Panc1 (cell line): ENCODE results near the gene SLC30A3. TPM values are rescaled to one million over a fixed set of nuclear protein-coding genes. Genes with fewer than 3 reads are reported as not detected.
A peak's percentile ranks its signal among the peaks of the same experiment; 100 is the strongest.

Source experiments
- ATAC-seq: fragments of 200-7000 bp; cut with Tn5 transposase; 2 replicates; pipeline ENCODE4 v1.9.1; 2020; ENCODE audit warnings: mild to moderate bottlenecking, moderate library complexity
- BruUV-seq: library from RNA; stranded (reverse); fragments of 400-500 nt; replicated peaks from 2 replicates; lab custom pipeline; 2021; lab: Mats Ljungman, UMichigan
- CTCF ChIA-PET: fragments of 300-600 bp; sonication (Branson Sonifier 250); formaldehyde crosslinking; loops from one replicate; lab custom pipeline; 2022; ENCODE audit warnings: antibody characterized with exemption; lab: Charles Lee
- POLR2A ChIA-PET: fragments of 300-600 bp; sonication (Branson Sonifier 250); formaldehyde crosslinking; loops from one replicate; lab custom pipeline; 2022; ENCODE audit warnings: antibody characterized with exemption; lab: Charles Lee
- DNase-seq: peaks from one replicate; pipeline ENCODE4 v3.0.0-alpha.2; 2010; ENCODE audit warnings: low read depth, low spot score
- H3K27ac ChIP-seq: 2 replicates; pipeline ENCODE4 v1.5.1; 2011; ENCODE audit warnings: mild to moderate bottlenecking, low read length, inconsistent platforms
- H3K27me3 ChIP-seq: fragments of 200-500 bp; sonication (Bioruptor generic); 2 replicates; pipeline ENCODE4 v1.6.0; 2014; ENCODE audit warnings: low read length, inconsistent platforms; ENCODE audit not compliant: control insufficient read depth, insufficient read depth
- H3K36me3 ChIP-seq: fragments of 200-500 bp; sonication (Bioruptor generic); 2 replicates; pipeline ENCODE4 v1.5.1; 2014; ENCODE audit warnings: inconsistent platforms, mild to moderate bottlenecking, low read length, moderate library complexity; ENCODE audit not compliant: control insufficient read depth, insufficient read depth
- H3K4me1 ChIP-seq: 2 replicates; pipeline ENCODE4 v1.5.1; 2011; ENCODE audit warnings: inconsistent platforms, mild to moderate bottlenecking, low read length, moderate library complexity; ENCODE audit not compliant: control insufficient read depth, insufficient read depth
- H3K4me3 ChIP-seq, 2 experiments: 2 replicates each; pipeline ENCODE4 v1.5.1; 2011 to 2012; ENCODE audit warnings: low read depth in 2 of 2, low read length in 2 of 2, mild to moderate bottlenecking in 2 of 2, inconsistent platforms in 1 of 2, moderate library complexity in 1 of 2
- H3K9me3 ChIP-seq: fragments of 200-500 bp; sonication (Bioruptor generic); 2 replicates; pipeline ENCODE4 v1.5.1; 2014; ENCODE audit warnings: low read depth, mild to moderate bottlenecking, inconsistent platforms, low read length, moderate library complexity; ENCODE audit not compliant: control insufficient read depth, insufficient read depth
- POLR2AphosphoS5 ChIP-seq: IDR thresholded peaks from 2 replicates; pipeline ENCODE4 v1.6.1; 2012; ENCODE audit warnings: mild to moderate bottlenecking, low read depth, low read length, moderate library complexity
- TCF7L2 ChIP-seq: IDR thresholded peaks from 2 replicates; pipeline ENCODE4 v1.6.1; 2011; ENCODE audit warnings: mild to moderate bottlenecking, low read depth, low read length, inconsistent platforms
- in situ Hi-C: cut with HindIII; loops from 2 replicates; pipeline ENCODE4 v1.10.0; 2016; ENCODE audit warnings: low sequenced_read_pairs, low pct_unique_long_range_greater_than_20kb
- intact Hi-C: fragments of 100-400 bp; cut with micrococcal nuclease; formaldehyde crosslinking; loops from one replicate; pipeline ENCODE4 v1.10.0; 2022; ENCODE audit not compliant: unreplicated experiment
- total RNA-seq: library from RNA; stranded (reverse); gene quantifications from one replicate; pipeline ENCODE4 v1.2.1, GENCODE V29; 2021; ENCODE audit not compliant: unreplicated experiment
- TF ChIP-seq, protein P1 (sequence below): fragments of 450-650 bp; IDR thresholded peaks from 2 replicates; pipeline ENCODE4 v1.5.1; 2017; ENCODE audit warnings: mild to moderate bottlenecking
- TF ChIP-seq, protein P2 (sequence below), 2 experiments: IDR thresholded peaks; 2 replicates each; pipeline ENCODE4 v1.6.1; 2011 to 2012; ENCODE audit warnings: low read depth in 2 of 2, control low read depth in 1 of 2, low read length in 1 of 2, mild to moderate bottlenecking in 1 of 2, moderate library complexity in 1 of 2; ENCODE audit not compliant: insufficient read depth in 1 of 2

Gene SLC30A3
- total RNA-seq, 1 experiment from 2014 or later = 0.59 TPM

DNA sequence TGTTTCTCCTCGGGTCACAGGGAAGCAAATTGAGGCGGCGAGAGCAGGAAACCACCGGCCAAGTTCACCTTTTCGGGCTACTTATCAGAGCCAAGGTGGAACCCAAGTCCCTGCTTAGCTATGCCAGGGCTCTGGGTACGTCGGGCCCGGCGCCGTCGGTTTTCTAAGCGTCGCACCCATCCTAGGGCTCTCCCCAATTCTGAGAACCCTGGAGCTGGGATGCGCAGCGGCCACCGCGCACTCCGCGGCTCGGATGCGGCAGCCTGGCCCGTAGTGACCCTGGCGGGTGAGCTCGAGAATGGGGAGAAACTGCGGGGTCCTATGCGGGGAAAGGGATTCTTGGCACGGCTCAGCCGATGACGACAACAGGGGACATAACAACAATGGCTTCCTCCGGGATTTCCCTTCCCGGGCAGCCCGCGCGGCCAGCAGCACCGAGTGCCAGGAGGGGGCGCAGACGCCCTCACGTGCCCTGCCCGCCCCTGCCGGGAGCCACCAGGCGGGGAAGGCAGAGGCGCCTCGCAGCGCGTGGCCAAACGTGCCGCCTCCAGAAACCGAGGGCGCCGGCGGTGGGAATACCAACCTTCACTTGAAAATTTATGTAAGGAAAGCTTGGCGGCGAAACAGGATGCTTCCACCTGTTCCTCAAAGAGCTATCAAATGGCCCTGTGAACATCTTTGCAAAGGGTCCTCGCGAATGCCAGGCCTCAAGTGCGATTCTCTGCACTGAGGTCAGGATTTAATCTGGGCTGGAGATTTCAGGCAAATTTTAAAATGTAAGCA lies 2.1 kb upstream of the SLC30A3 start:
- DNase-seq = no peak
- Histone ChIP-seq H3K9me3 (no peaks in the 10 kb centered on the region), H3K4me1 (peaks cover 7% of the 10 kb centered on the region), H3K36me3 (no peaks in the 10 kb centered on the region), H3K27me3 (peaks cover 27% of the 10 kb centered on the region), H3K27ac (no peak overlapping the region), H3K4me3 (peak overlapping the region; percentile 41 to 51)
- in situ Hi-C loops = no loop called here
- TF ChIP-seq TCF7L2 = no peak
- TF ChIP-seq, protein P1, sequence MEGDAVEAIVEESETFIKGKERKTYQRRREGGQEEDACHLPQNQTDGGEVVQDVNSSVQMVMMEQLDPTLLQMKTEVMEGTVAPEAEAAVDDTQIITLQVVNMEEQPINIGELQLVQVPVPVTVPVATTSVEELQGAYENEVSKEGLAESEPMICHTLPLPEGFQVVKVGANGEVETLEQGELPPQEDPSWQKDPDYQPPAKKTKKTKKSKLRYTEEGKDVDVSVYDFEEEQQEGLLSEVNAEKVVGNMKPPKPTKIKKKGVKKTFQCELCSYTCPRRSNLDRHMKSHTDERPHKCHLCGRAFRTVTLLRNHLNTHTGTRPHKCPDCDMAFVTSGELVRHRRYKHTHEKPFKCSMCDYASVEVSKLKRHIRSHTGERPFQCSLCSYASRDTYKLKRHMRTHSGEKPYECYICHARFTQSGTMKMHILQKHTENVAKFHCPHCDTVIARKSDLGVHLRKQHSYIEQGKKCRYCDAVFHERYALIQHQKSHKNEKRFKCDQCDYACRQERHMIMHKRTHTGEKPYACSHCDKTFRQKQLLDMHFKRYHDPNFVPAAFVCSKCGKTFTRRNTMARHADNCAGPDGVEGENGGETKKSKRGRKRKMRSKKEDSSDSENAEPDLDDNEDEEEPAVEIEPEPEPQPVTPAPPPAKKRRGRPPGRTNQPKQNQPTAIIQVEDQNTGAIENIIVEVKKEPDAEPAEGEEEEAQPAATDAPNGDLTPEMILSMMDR = peak; percentile 85
- POLR2A ChIA-PET = no interaction called here
- intact Hi-C loops = no loop called here
- CTCF ChIA-PET = interaction anchor here (0.7 to 2.0 kb wide), 2 partner anchors 15 to 53 kb away, joined by 4 read pairs; no protein-coding TSS in a partner anchor
- no TSS peak for BruUV-seq
- peak; percentile 82 for ATAC-seq

DNA sequence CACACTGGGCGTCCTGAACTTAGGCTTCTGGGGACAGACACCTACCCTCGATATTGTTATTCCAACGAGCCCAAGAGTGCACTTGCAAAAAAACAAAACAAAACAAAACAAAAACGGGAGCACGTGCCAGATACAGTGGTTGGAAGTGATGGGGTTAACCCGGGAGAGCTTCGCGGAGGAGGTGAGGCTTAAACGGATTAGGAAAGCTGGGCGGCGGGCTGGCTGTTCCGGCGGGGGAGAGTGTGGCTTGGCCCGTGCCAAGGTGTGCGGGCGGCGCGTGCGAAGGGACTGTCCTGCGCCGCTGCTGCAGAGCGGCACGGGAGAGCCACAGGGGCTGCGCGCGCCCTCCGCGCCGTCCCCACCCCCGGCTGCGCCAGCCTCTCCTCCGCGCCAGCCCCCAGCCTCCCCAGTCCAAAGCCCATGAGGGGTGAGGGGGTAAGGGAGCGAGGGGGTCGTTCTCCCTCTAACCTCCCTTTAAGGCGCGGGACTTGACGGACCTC lies 1.5 kb upstream of the SLC30A3 start:
- intact Hi-C loops (no loop called here), in situ Hi-C loops (no loop called here)
- ChIA-PET POLR2A (interaction anchor here (0.5 kb wide), 1 partner anchor 8 kb away, joined by 3 read pairs; no protein-coding TSS in a partner anchor), CTCF (interaction anchor here (0.7 to 2.0 kb wide), 2 partner anchors 16 to 54 kb away, joined by 4 read pairs; no protein-coding TSS in a partner anchor)
- BruUV-seq = no TSS peak
- no peak for DNase-seq
- peak; percentile 59 for ATAC-seq
- H3K4me3 ChIP-seq = peak overlapping the region; percentile 41 to 51
- TF ChIP-seq POLR2AphosphoS5 = no peak
- no peak overlapping the region for H3K27ac ChIP-seq
- peaks cover 27% of the 10 kb centered on the region for H3K27me3 ChIP-seq
- H3K4me1 ChIP-seq = peaks cover 7% of the 10 kb centered on the region
- no peaks in the 10 kb centered on the region for H3K36me3 ChIP-seq
- H3K9me3 ChIP-seq = no peaks in the 10 kb centered on the region

DNA sequence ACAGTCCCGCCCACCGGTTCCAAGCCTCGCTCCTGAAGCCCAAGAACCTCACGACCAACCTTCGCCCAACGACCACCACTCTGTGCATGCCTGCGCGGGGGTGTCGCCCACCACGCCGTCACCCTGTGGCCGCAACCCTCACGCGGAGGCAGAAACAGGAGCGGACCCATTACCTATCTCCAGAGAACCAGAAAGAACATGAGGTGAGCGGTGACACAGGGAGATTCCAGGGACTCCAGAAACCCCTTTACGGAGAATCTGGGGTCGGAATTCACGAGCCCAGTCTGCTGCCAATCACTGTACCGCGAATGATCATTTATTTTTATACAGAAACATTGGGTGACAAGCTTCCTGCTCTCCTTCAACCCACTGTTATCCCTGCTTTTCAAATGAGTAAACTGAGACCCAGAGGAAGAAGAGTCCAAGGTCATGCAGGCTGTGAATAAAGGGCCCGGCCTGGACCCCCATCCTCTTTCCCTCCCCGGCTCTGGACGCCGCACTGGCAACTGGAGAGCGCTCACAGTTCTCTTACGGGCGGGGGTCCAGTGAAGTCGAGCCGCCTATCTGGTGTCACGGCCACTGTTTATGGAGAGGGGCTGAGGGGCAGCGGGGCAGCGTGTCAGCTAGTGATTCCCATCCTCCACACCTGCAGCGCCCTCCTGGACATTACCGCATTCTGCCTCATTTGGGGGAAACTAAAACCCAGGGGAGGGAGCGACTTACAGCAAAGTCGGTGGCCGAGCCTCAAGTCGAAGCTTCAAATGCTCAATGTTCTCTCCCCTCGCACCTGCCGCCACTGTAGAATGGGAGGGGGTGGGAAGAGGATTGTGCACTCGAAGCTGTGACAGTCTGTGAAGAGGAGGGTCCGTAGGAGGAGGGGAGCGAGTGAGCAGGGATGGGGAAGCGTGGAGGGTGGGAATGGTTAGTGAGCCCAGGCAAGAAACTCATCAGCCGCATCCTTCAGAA lies 723 bp upstream of the SLC30A3 start:
- DNase-seq = no peak
- POLR2A ChIA-PET = interaction anchor here (0.5 kb wide), 1 partner anchor 9 kb away, joined by 3 read pairs; no protein-coding TSS in a partner anchor
- no TSS peak for BruUV-seq

More for the DNA sequence above, 723 bp upstream of the SLC30A3 start:
- intact Hi-C loops (no loop called here), in situ Hi-C loops (no loop called here)
- no peak for ATAC-seq
- no peak overlapping the region for H3K27ac ChIP-seq
- H3K4me1 ChIP-seq = peaks cover 7% of the 10 kb centered on the region
- H3K9me3 ChIP-seq = no peaks in the 10 kb centered on the region
- TF ChIP-seq, protein P1 = no peak
- TF ChIP-seq POLR2AphosphoS5 (no peak), TCF7L2 (no peak)
- TF ChIP-seq, protein P2, sequence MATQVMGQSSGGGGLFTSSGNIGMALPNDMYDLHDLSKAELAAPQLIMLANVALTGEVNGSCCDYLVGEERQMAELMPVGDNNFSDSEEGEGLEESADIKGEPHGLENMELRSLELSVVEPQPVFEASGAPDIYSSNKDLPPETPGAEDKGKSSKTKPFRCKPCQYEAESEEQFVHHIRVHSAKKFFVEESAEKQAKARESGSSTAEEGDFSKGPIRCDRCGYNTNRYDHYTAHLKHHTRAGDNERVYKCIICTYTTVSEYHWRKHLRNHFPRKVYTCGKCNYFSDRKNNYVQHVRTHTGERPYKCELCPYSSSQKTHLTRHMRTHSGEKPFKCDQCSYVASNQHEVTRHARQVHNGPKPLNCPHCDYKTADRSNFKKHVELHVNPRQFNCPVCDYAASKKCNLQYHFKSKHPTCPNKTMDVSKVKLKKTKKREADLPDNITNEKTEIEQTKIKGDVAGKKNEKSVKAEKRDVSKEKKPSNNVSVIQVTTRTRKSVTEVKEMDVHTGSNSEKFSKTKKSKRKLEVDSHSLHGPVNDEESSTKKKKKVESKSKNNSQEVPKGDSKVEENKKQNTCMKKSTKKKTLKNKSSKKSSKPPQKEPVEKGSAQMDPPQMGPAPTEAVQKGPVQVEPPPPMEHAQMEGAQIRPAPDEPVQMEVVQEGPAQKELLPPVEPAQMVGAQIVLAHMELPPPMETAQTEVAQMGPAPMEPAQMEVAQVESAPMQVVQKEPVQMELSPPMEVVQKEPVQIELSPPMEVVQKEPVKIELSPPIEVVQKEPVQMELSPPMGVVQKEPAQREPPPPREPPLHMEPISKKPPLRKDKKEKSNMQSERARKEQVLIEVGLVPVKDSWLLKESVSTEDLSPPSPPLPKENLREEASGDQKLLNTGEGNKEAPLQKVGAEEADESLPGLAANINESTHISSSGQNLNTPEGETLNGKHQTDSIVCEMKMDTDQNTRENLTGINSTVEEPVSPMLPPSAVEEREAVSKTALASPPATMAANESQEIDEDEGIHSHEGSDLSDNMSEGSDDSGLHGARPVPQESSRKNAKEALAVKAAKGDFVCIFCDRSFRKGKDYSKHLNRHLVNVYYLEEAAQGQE (IDR thresholded peaks at IDR 0.05; ENCODE audit: insufficient read depth in 1 of 2, low read depth in 2 of 2, low read length in 1 of 2) = no peak
- no peaks in the 10 kb centered on the region for H3K36me3 ChIP-seq
- CTCF ChIA-PET = interaction anchor here (0.6 to 1.0 kb wide), 3 partner anchors 17 to 453 kb away, joined by 3 to 8 read pairs (median 5); no protein-coding TSS in a partner anchor
- peaks cover 27% of the 10 kb centered on the region for H3K27me3 ChIP-seq
- peak overlapping the region; percentile 43 to 51 for H3K4me3 ChIP-seq
